ENCODE data around the gene AGK.

Gene AGK

GRCh38 chr7:141586878-141587277 is 35.7 kb downstream of the AGK start:
- DNase-seq (ENCODE audit: low read depth in 2 of 2): no peak

- no peak for DNase-seq (ENCODE audit: low read depth in 2 of 2)
Measured at GRCh38 chr7:141587304-141587703, 36.1 kb downstream of the AGK start.

- DNase-seq (ENCODE audit: low read depth in 2 of 2): no peak
Measured at GRCh38 chr7:141588912-141589311, 37.7 kb downstream of the AGK start.

GRCh38 chr7:141590071-141590470 is 38.9 kb downstream of the AGK start:
- DNase-seq (ENCODE audit: low read depth in 2 of 2): no peak

GRCh38 chr7:141590666-141591065 is 39.5 kb downstream of the AGK start:
- no peak for DNase-seq (ENCODE audit: low read depth in 2 of 2)

- DNase-seq (ENCODE audit: low read depth in 2 of 2): no peak
Measured at GRCh38 chr7:141593134-141593533, 41.9 kb downstream of the AGK start.

- no peak for DNase-seq (ENCODE audit: low read depth in 2 of 2)
Measured at GRCh38 chr7:141597966-141598365, 46.8 kb downstream of the AGK start.

GRCh38 chr7:141598408-141598807 is 47.2 kb downstream of the AGK start:
- no peak for DNase-seq (ENCODE audit: low read depth in 2 of 2)

- no peak for DNase-seq (ENCODE audit: low read depth in 2 of 2)
Measured at GRCh38 chr7:141600168-141601006, 49.2 kb downstream of the AGK start.

- no peak for DNase-seq (ENCODE audit: low read depth in 2 of 2)
Measured at GRCh38 chr7:141609576-141609975, 58.4 kb downstream of the AGK start.

- no peak for DNase-seq (ENCODE audit: low read depth in 2 of 2)
Measured at GRCh38 chr7:141610671-141611070, 59.5 kb downstream of the AGK start.

- DNase-seq (ENCODE audit: low read depth in 2 of 2): no peak
Measured at GRCh38 chr7:141612861-141613260, 61.7 kb downstream of the AGK start.

- no peak for DNase-seq (ENCODE audit: low read depth in 2 of 2)
Measured at GRCh38 chr7:141617280-141617679, 66.1 kb downstream of the AGK start.

GRCh38 chr7:141619745-141620144 is 68.5 kb downstream of the AGK start:
- DNase-seq (ENCODE audit: low read depth in 2 of 2): no peak

GRCh38 chr7:141624763-141625162 is 73.6 kb downstream of the AGK start:
- no peak for DNase-seq (ENCODE audit: low read depth in 2 of 2)

GRCh38 chr7:141630621-141631020 is 79.4 kb downstream of the AGK start:
- DNase-seq (ENCODE audit: low read depth in 2 of 2): no peak

GRCh38 chr7:141631525-141631924 is 80.3 kb downstream of the AGK start:
- DNase-seq (ENCODE audit: low read depth in 2 of 2): no peak

- no peak for DNase-seq (ENCODE audit: low read depth in 2 of 2)
Measured at GRCh38 chr7:141634065-141634464, 82.9 kb downstream of the AGK start.

GRCh38 chr7:141636053-141636452 is 84.8 kb downstream of the AGK start:
- no peak for DNase-seq (ENCODE audit: low read depth in 2 of 2)

- DNase-seq (ENCODE audit: low read depth in 2 of 2): no peak
Measured at GRCh38 chr7:141640239-141640840, 89.1 kb downstream of the AGK start.

- DNase-seq (ENCODE audit: low read depth in 2 of 2): no peak
Measured at GRCh38 chr7:141641876-141642275, 90.7 kb downstream of the AGK start.

GRCh38 chr7:141645188-141645587 is 94.0 kb downstream of the AGK start:
- DNase-seq (ENCODE audit: low read depth in 2 of 2): no peak

- no peak for DNase-seq (ENCODE audit: low read depth in 2 of 2)
Measured at GRCh38 chr7:141646826-141647480, 95.7 kb downstream of the AGK start.
